SH-SY5Y (cell line): Measurements from ENCODE around the gene TINCR.

Experiments used
- GATA2 ChIP-seq: IDR thresholded peaks from 2 replicates; pipeline ENCODE4 v1.6.1; 2011; ENCODE audit warnings: mild to moderate bottlenecking, low read depth, low read length
- GATA3 ChIP-seq: IDR thresholded peaks from 2 replicates; pipeline ENCODE4 v1.6.1; 2011; ENCODE audit warnings: low read depth, mild to moderate bottlenecking, low read length, moderate library complexity

- no peak for TF ChIP-seq GATA2
- TF ChIP-seq GATA3, result no peak
These were observed 7.8 kb upstream of the TINCR start for GRCh38 chr19:5575590-5575989.
